GM18867 (cell line): ENCODE measurements around the gene SPOCK2.
"Not testable (repeated sequence)": the region's sequence is repeated elsewhere in the genome, so short reads cannot be mapped to it uniquely, and the experiment has no call there.

Experiments
- ATAC-seq: cut with Tn5 transposase; IDR thresholded peaks from one replicate; pipeline ENCODE4 v1.9.1; 2021; ENCODE audit warnings: mild to moderate bottlenecking, moderate library complexity; ENCODE audit not compliant: unreplicated experiment

Gene SPOCK2

DNA sequence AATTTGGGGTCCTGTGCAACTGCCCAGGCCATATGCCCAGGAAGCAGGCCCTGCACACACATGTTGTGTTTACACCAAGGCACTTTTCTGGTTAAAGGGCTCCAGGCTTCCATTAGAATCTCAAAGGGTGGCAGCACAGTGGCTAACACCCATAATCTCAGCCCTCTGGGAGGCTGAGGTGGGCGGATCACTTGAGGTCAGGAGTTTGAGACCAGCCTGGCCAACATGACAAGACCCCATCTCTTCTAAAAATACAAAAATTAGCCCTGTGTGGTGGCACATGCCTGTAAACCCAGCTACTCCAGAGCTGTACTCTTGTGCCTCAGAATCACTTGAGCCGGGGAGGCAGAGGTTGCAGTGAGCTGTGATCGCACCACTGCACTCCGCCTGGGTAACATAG is 53.6 kb downstream of the SPOCK2 start:
- no peak for ATAC-seq

DNA sequence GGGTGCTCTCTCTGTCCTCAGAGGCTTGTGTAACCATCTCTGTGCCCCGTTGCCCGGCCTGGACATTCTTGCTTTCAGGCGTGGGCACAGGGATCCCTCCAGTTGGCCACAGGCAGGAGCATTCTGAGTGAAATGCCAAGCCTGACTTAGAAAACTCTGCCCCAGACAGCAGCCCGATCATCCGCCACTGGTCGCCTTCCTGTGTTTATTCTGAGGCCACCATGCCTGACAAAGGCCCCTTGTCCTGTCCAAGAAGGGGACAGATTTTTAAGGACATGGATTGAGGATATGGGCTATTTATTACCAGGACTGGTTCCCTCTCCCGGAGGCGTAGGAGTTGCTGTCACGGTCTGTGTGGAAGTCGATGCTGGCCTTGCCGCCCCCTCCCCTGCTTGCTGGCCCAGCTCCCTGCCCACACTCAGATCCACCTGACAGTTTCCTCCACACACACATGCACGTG is 54.3 kb downstream of the SPOCK2 start:
- ATAC-seq: no peak

DNA sequence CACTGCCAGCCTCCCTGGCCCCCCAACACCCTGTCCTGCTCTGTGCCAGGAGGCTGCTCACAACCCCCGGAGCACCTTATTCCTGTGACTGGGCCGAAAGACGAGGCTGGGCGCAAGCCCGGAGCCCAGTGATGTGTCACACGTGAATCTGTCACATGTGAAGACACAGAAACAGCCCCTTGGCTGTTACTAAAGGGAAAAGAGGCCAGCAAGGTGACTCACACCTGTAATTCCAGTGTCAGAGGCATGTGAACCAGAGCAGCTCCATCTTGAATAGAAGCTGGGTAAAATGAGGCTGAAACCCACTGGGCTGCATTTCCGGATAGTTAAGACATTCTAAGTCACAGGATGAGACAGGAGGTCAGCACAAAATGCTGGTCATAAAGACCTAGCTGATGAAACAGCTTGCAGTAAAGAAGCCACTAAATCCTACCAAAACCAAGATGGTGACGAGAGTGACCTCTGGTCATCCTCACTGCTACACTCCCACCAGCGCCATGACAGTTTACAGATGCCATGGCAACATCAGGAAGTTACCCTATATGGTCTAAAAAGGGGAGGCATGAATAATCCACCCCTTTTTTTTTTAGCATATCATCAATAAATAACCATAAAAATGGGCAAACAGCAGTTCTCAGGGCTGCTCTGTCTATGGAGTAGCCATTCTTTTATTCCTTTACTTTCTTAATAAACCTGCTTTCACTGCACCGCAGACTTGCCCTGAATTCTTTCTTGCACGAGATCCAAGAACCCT is 55.8 kb downstream of the SPOCK2 start:
- not testable (repeated sequence) for ATAC-seq

DNA sequence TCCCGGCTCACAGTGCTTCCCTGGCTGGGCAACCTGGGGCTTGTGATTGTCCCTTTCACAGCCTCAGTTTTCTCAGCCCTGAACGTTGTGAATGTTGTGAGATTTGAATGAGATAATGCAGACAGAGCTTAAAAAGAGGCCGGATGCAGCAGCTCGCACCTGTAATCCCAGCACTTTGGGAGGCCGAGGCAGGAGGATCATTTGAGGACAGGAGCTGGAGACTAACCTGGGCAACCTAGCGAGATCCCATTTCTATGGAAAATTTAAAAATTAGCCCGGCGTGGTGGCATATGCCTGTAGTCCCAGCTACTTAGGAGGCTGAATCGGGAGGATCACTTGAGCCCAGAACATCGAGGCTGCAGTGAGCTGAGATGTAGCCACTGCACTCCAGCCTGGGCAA is 56.6 kb downstream of the SPOCK2 start:
- ATAC-seq: no peak

DNA sequence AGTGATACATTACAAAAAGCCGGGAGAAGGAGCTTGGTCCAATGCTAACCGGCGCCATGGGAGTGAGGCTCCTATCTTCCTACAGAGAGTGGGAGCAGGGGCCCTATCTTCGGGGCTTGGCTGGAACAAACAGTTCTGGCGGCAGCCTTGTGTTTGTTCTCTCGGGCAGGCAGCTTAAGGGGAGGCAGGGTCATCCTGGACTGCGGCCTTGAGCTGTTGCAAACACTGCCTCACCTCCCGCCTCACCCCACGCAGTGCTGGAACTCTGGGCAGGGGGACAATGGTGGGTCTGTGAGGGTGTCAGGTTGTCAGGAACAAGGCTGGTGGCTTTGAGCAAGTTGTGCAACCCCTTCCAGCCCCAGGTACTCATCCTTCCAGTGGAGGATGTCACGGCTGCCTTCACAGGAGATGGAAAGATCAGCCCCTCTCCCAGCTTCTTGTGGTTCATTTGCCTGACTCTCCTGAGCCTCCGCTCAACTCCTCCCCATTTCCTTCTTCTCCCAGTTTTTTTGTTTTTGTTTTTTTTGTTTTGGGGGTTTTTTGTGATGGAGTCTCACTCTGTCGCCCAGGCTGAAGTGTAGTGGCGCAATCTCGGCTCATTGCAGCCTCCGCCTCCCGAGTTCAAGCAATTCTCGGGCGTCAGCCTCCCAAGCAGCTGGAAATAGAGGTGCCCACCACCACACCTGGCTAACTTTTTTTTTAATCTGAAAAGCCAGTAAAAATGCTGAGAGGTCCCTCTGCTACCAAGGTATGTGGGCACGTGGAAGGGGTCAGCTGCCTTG is 57.4 kb downstream of the SPOCK2 start:
- ATAC-seq: no peak

DNA sequence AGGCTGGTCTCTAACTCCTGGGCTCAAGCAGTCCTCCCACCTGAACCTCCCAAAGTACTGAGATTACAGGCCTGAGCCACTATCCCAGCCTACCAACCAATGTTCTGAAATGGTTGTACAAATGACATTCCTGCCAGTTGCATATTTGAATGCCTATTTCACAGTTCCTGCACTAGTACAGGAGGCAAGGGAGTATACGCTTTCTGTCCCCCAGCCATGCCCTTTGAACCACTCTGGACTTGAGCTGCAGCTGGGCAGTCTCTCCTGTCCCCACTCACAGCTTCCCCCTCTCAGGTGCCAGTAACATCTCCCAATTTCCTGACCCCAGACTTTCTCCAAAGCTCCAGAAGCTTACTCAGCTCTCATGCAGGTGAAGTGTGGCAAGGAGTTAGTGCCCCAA is 58.9 kb downstream of the SPOCK2 start:
- ATAC-seq: no peak

DNA sequence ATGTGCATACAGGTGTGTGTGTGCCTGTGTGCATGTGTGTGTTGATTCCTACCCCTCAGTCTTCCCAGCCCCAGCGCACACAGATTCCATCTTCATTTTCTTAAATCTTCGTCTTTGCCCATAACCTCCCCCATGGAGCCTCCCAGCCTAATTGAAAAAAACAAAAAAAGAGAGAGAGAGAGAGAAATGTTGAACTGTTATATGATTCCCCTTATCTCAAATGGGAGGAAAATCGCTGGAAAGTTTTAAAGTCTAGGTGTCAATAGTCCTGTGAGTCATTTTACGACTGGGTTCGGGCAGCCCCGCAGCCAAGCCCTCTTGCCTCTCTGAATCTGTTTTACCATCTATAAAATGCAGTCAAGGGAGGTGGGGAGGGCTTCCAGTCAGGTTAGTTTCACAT is 60.9 kb downstream of the SPOCK2 start:
- ATAC-seq: no peak

GRCh38 chr10:72026278-72027111 is 61.9 kb downstream of the SPOCK2 start:
- no peak for ATAC-seq

- no peak for ATAC-seq
Observed at GRCh38 chr10:72025832-72026231, 62.5 kb downstream of the SPOCK2 start.

DNA sequence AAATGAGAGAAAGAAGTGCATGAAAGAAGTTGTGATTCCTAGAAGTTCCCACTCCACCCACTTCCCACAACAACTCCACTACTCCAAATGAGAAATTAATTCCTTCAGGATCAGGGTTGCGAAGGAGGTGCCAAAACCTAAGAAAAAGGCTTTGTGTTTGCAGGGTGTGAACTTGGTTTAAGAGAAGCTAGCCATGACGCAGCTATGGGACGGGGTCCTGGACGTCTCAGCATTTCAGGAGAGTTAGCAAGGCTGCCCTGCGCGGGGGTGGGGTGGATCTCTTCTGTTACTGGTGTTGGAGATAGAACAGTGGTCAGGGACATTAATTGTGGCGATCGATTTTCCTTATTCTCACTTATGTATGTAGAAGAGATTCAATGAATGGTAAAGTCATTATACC is 63.0 kb downstream of the SPOCK2 start:
- ATAC-seq: no peak

GRCh38 chr10:72024596-72024995 is 63.8 kb downstream of the SPOCK2 start:
- ATAC-seq: no peak

DNA sequence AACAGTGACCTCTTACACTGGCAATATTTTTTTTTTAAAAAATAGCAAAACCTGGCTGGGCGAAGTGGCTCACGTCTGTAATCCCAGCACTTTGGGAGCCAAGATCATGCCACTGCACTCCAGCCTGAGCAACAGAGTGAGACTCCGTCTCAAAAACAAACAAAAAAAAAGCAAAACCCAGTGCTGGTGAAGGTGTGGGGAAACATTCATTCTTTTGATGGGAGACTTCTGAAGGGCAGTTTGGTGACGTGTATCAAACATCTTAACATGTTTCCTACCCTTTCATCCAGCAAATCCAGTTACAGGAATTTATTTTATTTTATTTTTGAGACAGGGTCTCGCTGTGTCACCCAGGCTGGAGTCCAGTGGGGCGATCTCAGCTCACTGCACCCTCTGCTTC is 66.1 kb downstream of the SPOCK2 start:
- ATAC-seq: no peak

- ATAC-seq: no peak
Observed at GRCh38 chr10:72020914-72021809, 67.2 kb downstream of the SPOCK2 start.

- ATAC-seq: no peak
Observed at GRCh38 chr10:72019085-72019876, 69.1 kb downstream of the SPOCK2 start.

- no peak for ATAC-seq
Observed at GRCh38 chr10:72016608-72017300, 71.6 kb downstream of the SPOCK2 start.

GRCh38 chr10:72015841-72016240 is 72.5 kb downstream of the SPOCK2 start:
- no peak for ATAC-seq

DNA sequence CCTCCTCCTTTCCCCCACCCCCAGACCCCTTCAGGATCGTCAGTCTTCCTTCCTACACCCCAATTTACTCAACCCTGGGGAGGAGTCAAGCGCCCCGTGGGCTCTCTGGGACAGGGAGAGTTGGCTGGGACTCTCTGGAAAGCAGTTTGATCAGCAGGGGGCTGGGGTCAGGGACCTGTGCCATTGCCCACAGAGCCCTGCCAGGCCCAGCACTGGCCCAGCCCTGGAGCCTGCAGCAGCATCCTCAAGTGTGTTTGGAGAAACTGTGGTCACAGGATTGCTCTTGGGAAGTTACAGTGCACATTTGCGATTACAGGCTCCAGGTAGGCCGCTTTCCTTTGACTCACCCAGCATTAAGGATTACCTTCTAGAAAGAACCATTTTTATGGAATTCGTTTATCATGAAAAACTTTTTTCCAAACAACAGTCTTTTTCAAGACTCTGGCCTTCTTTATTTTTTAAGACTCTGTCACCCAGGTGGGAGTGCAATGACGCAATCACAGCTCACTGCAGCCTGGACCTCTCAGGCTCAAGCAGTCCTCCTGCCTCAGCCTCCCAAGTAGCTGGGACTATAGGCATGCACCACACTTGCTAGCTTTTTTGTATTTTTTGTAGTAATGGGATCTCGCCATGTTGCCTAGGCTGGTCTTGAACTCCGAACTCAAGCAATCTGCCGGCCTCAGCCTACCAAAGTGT is 73.4 kb downstream of the SPOCK2 start:
- ATAC-seq: no peak

DNA sequence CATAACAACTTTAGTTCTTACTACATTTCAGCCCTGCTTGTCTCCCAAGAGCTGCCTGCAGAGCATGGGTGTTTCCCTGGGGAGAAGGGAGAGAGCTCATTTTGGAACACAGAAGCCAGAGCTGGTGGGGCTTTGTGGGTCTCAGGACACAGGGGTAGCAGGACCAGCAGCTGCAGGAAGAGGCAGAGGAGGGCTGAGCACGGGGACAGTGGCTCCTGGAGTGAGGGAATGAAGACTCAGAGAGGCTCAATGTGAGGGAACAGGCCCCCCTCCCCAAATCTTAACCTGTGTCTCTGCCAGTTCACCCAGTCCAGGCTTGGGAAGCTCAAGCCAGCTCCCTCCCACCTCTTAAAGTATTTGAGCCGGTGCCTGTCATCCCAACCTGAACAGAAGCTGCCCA is 74.2 kb downstream of the SPOCK2 start:
- ATAC-seq: no peak
